GM23338 (cell line): ENCODE results near the gene C11orf24. TPM values are rescaled to one million over a fixed set of nuclear protein-coding genes. Genes with fewer than 3 reads are reported as not detected.

ENCODE experiments used
- ATAC-seq: fragments of 200-7000 bp; cut with Tn5 transposase; 3 replicates; pipeline ENCODE4 v1.9.1; 2020
- DNase-seq: peaks from one replicate; pipeline ENCODE4 v3.0.0-alpha.2; 2015; ENCODE audit warnings: low spot score
- H2AFZ ChIP-seq: fragments of 200-600 bp; sonication (generic); 2 replicates; pipeline ENCODE4 v1.8.0; 2016; ENCODE audit warnings: antibody characterized with exemption, mild to moderate bottlenecking, moderate library complexity
- H3F3A ChIP-seq: fragments of 200-600 bp; sonication (generic); replicated peaks from 2 replicates; pipeline ENCODE4 v1.8.0; 2017; ENCODE audit warnings: antibody characterized with exemption, mixed run types, low read depth
- H3K27ac ChIP-seq: fragments of 200-600 bp; sonication (generic); 2 replicates; pipeline ENCODE4 v1.6.1; 2016; ENCODE audit warnings: low read depth
- H3K27me3 ChIP-seq: fragments of 200-600 bp; sonication (generic); 2 replicates; pipeline ENCODE4 v1.8.0; 2016; ENCODE audit warnings: mild to moderate bottlenecking, mixed run types, moderate library complexity; ENCODE audit not compliant: insufficient read depth
- H3K36me3 ChIP-seq: fragments of 200-600 bp; sonication (generic); 2 replicates; pipeline ENCODE4 v1.8.0; 2016; ENCODE audit warnings: mild to moderate bottlenecking; ENCODE audit not compliant: insufficient read depth
- H3K4me1 ChIP-seq: fragments of 200-600 bp; sonication (generic); 2 replicates; pipeline ENCODE4 v1.8.0; 2016; ENCODE audit warnings: mild to moderate bottlenecking, moderate library complexity; ENCODE audit not compliant: insufficient read depth
- H3K4me2 ChIP-seq: fragments of 200-600 bp; sonication (generic); 2 replicates; pipeline ENCODE4 v1.7.1; 2017; ENCODE audit warnings: mixed run types
- H3K4me3 ChIP-seq: fragments of 200-600 bp; sonication (generic); 2 replicates; pipeline ENCODE4 v1.6.1; 2016; ENCODE audit warnings: mixed run types
- H3K79me2 ChIP-seq: fragments of 200-600 bp; sonication (generic); replicated peaks from 2 replicates; pipeline ENCODE4 v1.8.0; 2017; ENCODE audit warnings: mild to moderate bottlenecking; ENCODE audit not compliant: insufficient read depth
- H3K9me2 ChIP-seq: fragments of 200-600 bp; sonication (generic); 2 replicates; pipeline ENCODE4 v1.8.0; 2017; ENCODE audit not compliant: insufficient read depth
- H4K20me1 ChIP-seq: fragments of 200-600 bp; sonication (generic); replicated peaks from 2 replicates; pipeline ENCODE4 v1.8.0; 2017; ENCODE audit warnings: mild to moderate bottlenecking; ENCODE audit not compliant: insufficient read depth
- H3K27ac Mint-ChIP-seq: 2 replicates; pipeline ENCODE4 v1.8.0; 2020; ENCODE audit warnings: inconsistent platforms, mild to moderate bottlenecking, moderate library complexity, mixed read lengths
- H3K27me3 Mint-ChIP-seq: 3 replicates; pipeline ENCODE4 v1.8.0; 2022; ENCODE audit warnings: low read depth, mild to moderate bottlenecking, moderate library complexity, mixed read lengths, inconsistent platforms; ENCODE audit not compliant: insufficient read depth, poor library complexity
- H3K36me3 Mint-ChIP-seq: 3 replicates; pipeline ENCODE4 v1.8.0; 2021; ENCODE audit warnings: low read depth, mild to moderate bottlenecking, inconsistent platforms, moderate library complexity, mixed read lengths
- H3K4me1 Mint-ChIP-seq: 3 replicates; pipeline ENCODE4 v1.8.0; 2020; ENCODE audit warnings: mild to moderate bottlenecking, inconsistent platforms, mixed read lengths
- H3K4me3 Mint-ChIP-seq: 3 replicates; pipeline ENCODE4 v1.8.0; 2021; ENCODE audit warnings: moderate library complexity, mild to moderate bottlenecking, inconsistent platforms, mixed read lengths
- H3K9me3 Mint-ChIP-seq: 3 replicates; pipeline ENCODE4 v1.8.0; 2020; ENCODE audit warnings: moderate library complexity, mild to moderate bottlenecking, inconsistent platforms, mixed read lengths
- CREB1 ChIP-seq: fragments of 250-450 bp; sonication (Bioruptor Pico); IDR thresholded peaks from 2 replicates; pipeline ENCODE4 v1.5.0; 2020; ENCODE audit warnings: low read depth, mild to moderate bottlenecking, moderate library complexity
- CTCF ChIP-seq, 2 experiments: fragments of 200-600 bp in 1 of 2; sonication (generic) in 1 of 2; conservative IDR thresholded peaks; 2 replicates each; pipeline versions ENCODE4 v1.5.1 to v1.6.1; 2016 to 2017; ENCODE audit warnings: antibody characterized with exemption in 2 of 2, low read depth in 2 of 2, mild to moderate bottlenecking in 2 of 2, moderate library complexity in 1 of 2
- ETS1 ChIP-seq: IDR thresholded peaks from 2 replicates; pipeline ENCODE4 v1.6.1; 2016; ENCODE audit warnings: antibody characterized with exemption
- EZH2 ChIP-seq: fragments of 200-600 bp; sonication (generic); IDR thresholded peaks from one replicate; pipeline ENCODE4 v1.8.0; 2017; ENCODE audit warnings: antibody characterized with exemption, mild to moderate bottlenecking, low read depth; ENCODE audit not compliant: unreplicated experiment
- EZH2phosphoT487 ChIP-seq: fragments of 200-600 bp; sonication (generic); IDR thresholded peaks from one replicate; pipeline ENCODE4 v1.8.1; 2018; ENCODE audit warnings: antibody characterized with exemption; ENCODE audit not compliant: unreplicated experiment
- NANOG ChIP-seq: IDR thresholded peaks from 2 replicates; pipeline ENCODE4 v1.6.1; 2016; ENCODE audit warnings: antibody characterized with exemption, borderline replicate concordance
- POLR2AphosphoS5 ChIP-seq: IDR thresholded peaks from 2 replicates; pipeline ENCODE4 v1.6.1; 2016; ENCODE audit warnings: antibody characterized with exemption, low read depth
- REST ChIP-seq: IDR thresholded peaks from one replicate; pipeline ENCODE4 v1.6.1; 2018; ENCODE audit warnings: antibody characterized with exemption; ENCODE audit not compliant: unreplicated experiment
- STAT1 ChIP-seq: IDR thresholded peaks from one replicate; pipeline ENCODE4 v1.6.1; 2016; ENCODE audit warnings: antibody characterized with exemption; ENCODE audit not compliant: unreplicated experiment
- ZNF114 ChIP-seq: fragments of 250-450 bp; sonication (Bioruptor Pico); IDR thresholded peaks from 2 replicates; pipeline ENCODE4 v1.5.0; 2020; ENCODE audit warnings: mild to moderate bottlenecking, moderate library complexity
- ZNF331 ChIP-seq: fragments of 250-450 bp; sonication (Bioruptor Pico); IDR thresholded peaks from 2 replicates; pipeline ENCODE4 v1.5.0; 2020; ENCODE audit warnings: low read depth, mild to moderate bottlenecking, moderate library complexity
- polyA plus RNA-seq: library from polyadenylated mRNA; unstranded; fragments of >200 nt; fragmentation: Nextera tagmentation; extraction: Ambion mirVana; gene quantifications from 2 replicates; pipeline ENCODE4 v1.2.1, GENCODE V29; 2016
- total RNA-seq: library from RNA; depleted of rRNA; stranded (reverse); fragments of >200 nt; shearing (Covaris generic); gene quantifications from 2 replicates; pipeline ENCODE4 v1.2.3, GENCODE V29; 2014

Gene C11orf24
- total and polyA plus RNA-seq, 2 experiments from 2014 or later = 49.8 to 57.5 TPM

- no peak overlapping the region for H3K4me2 ChIP-seq
Observed at GRCh38 chr11:68297494-68297811, 25.7 kb upstream of the C11orf24 start.

More at GRCh38 chr11:68297494-68297811, 25.7 kb upstream of the C11orf24 start:
- Mint-ChIP-seq H3K27me3 (peaks cover 10% of the 10 kb centered on the region), H3K4me3 (no peak overlapping the region), H3K9me3 (no peaks in the 10 kb centered on the region), H3K4me1 (no peaks in the 10 kb centered on the region), H3K27ac (no peak overlapping the region), H3K36me3 (no peaks in the 10 kb centered on the region)
- Histone ChIP-seq H3K9me2 (no peaks in the 10 kb centered on the region), H2AFZ (no peak overlapping the region), H3K27me3 (no peaks in the 10 kb centered on the region), H3F3A (no peaks in the 10 kb centered on the region), H4K20me1 (no peaks in the 10 kb centered on the region), H3K4me1 (no peaks in the 10 kb centered on the region), H3K79me2 (no peaks in the 10 kb centered on the region), H3K4me3 (no peak overlapping the region), H3K27ac (no peak overlapping the region), H3K36me3 (no peaks in the 10 kb centered on the region)
- DNase-seq (no peak), ATAC-seq (no peak; the same call in 2 of the 3 replicates)
- TF ChIP-seq ETS1 (no peak), EZH2phosphoT487 (no peak), CTCF (conservative IDR thresholded peaks at IDR 0.05; ENCODE audit: low read depth in 2 of 2) (no peak), REST (no peak), POLR2AphosphoS5 (no peak), CREB1 (CRISPR knock-in tag) (no peak), EZH2 (no peak), ZNF114 (CRISPR knock-in tag) (no peak), NANOG (no peak), ZNF331 (CRISPR knock-in tag) (no peak), STAT1 (no peak)
